ENCODE data around the gene ANXA6. TPM values are rescaled to one million over a fixed set of nuclear protein-coding genes. Genes with fewer than 3 reads are reported as not detected.
"Not testable (repeated sequence)": the region's sequence is repeated elsewhere in the genome, so short reads cannot be mapped to it uniquely, and the experiment has no call there.

The ANXA6 gene
- total RNA-seq, 4 donors from 2014 or later: 91.6 to 164 (median 142) TPM

- ATAC-seq: no peak
- in situ Hi-C loops (cut with MboI; ENCODE audit: low sequenced_read_pairs in 4 of 4) (no loop called here), intact Hi-C loops (cut with DNase I; ENCODE audit: low total_unique reads) (no loop called here)
- DNase-seq: no peak
- TF ChIP-seq CTCF (IDR thresholded peaks at IDR 0.05 in 4 of 5, conservative IDR thresholded peaks at IDR 0.05 in 1 of 5) (no peak), POLR2A (IDR thresholded peaks at IDR 0.05) (no peak)
- Histone ChIP-seq H3K27ac (peak overlapping the region in 1 of 4 donors; percentile 18), H3K4me1 (peaks cover 11 to 12% of the 10 kb centered on the region in 2 donors), H3K9me3 (no peaks in the 10 kb centered on the region), H3K27me3 (no peaks in the 10 kb centered on the region), H3K4me3 (no peak overlapping the region), H3K36me3 (peaks cover 0 to 40% of the 10 kb centered on the region in 2 donors)
These were observed 43.5 kb upstream of the ANXA6 start for GRCh38 chr5:151200913-151201595.

- H3K4me1 ChIP-seq: peaks cover 12 to 14% of the 10 kb centered on the region in 2 donors
- in situ Hi-C loops (cut with MboI; ENCODE audit: low sequenced_read_pairs in 4 of 4): no loop called here
- DNase-seq: no peak
- no peak overlapping the region for H3K4me3 ChIP-seq
- intact Hi-C loops (cut with DNase I; ENCODE audit: low total_unique reads): no loop called here
- H3K36me3 ChIP-seq: peaks cover 0 to 40% of the 10 kb centered on the region in 2 donors
- no peak for ATAC-seq
- H3K9me3 ChIP-seq: no peaks in the 10 kb centered on the region
- H3K27me3 ChIP-seq: no peaks in the 10 kb centered on the region
- H3K27ac ChIP-seq: peak overlapping the region in 1 of 4 donors; percentile 14
- TF ChIP-seq POLR2A (IDR thresholded peaks at IDR 0.05): no peak
- no peak for TF ChIP-seq CTCF (IDR thresholded peaks at IDR 0.05 in 4 of 5, conservative IDR thresholded peaks at IDR 0.05 in 1 of 5)
These were observed 42.1 kb upstream of the ANXA6 start for GRCh38 chr5:151199581-151200185.

GRCh38 chr5:151198861-151199260 is 41.3 kb upstream of the ANXA6 start:
- H3K36me3 ChIP-seq: peaks cover 0 to 40% of the 10 kb centered on the region in 2 donors
- in situ Hi-C loops (cut with MboI; ENCODE audit: low sequenced_read_pairs in 4 of 4): no loop called here

GRCh38 chr5:151197291-151197600 is 39.7 kb upstream of the ANXA6 start:
- Histone ChIP-seq H3K36me3 (peaks cover 0 to 46% of the 10 kb centered on the region in 2 donors), H3K27ac (peak overlapping the region; percentile 46 to 72 (median 64)), H3K4me1 (peaks cover 6 to 11% of the 10 kb centered on the region in 2 donors)
- in situ Hi-C loops (cut with MboI; ENCODE audit: low sequenced_read_pairs in 4 of 4); H3K4me3 ChIP-seq; intact Hi-C loops (cut with DNase I; ENCODE audit: low total_unique reads); H3K27me3 ChIP-seq; DNase-seq; ATAC-seq; H3K9me3 ChIP-seq: not testable (repeated sequence)

More at GRCh38 chr5:151198861-151199260, 41.3 kb upstream of the ANXA6 start:
- intact Hi-C loops (cut with DNase I; ENCODE audit: low total_unique reads): no loop called here
- Histone ChIP-seq H3K4me3 (no peak overlapping the region), H3K9me3 (no peaks in the 10 kb centered on the region), H3K4me1 (peaks cover 12 to 14% of the 10 kb centered on the region in 2 donors), H3K27me3 (no peaks in the 10 kb centered on the region), H3K27ac (peak overlapping the region in 2 of 4 donors; percentile 1 to 14)
- ATAC-seq (no peak), DNase-seq (no peak)
- no peak for TF ChIP-seq POLR2A (IDR thresholded peaks at IDR 0.05)
- no peak for TF ChIP-seq CTCF (IDR thresholded peaks at IDR 0.05 in 4 of 5, conservative IDR thresholded peaks at IDR 0.05 in 1 of 5)

GRCh38 chr5:151196556-151197290 is 39.1 kb upstream of the ANXA6 start:
- in situ Hi-C loops (cut with MboI; ENCODE audit: low sequenced_read_pairs in 4 of 4): no loop called here
- TF ChIP-seq POLR2A (IDR thresholded peaks at IDR 0.05): no peak
- no peak for TF ChIP-seq CTCF (IDR thresholded peaks at IDR 0.05 in 4 of 5, conservative IDR thresholded peaks at IDR 0.05 in 1 of 5)
- Histone ChIP-seq H3K27ac (peak overlapping the region; percentile 46 to 72 (median 64)), H3K27me3 (no peaks in the 10 kb centered on the region), H3K4me1 (peaks cover 6 to 11% of the 10 kb centered on the region in 2 donors), H3K9me3 (no peaks in the 10 kb centered on the region), H3K4me3 (no peak overlapping the region), H3K36me3 (peaks cover 0 to 46% of the 10 kb centered on the region in 2 donors)
- ATAC-seq: peak; percentile 47 to 73
- intact Hi-C loops (cut with DNase I; ENCODE audit: low total_unique reads): no loop called here
- DNase-seq: no peak

All from gastrocnemius medialis (tissue), 4 donors.